ENCODE measurements around the gene HSD17B12. TPM values are rescaled to one million over a fixed set of nuclear protein-coding genes. Genes with fewer than 3 reads are reported as not detected.

HSD17B12 gene
- total RNA-seq, 1 donor from 2014 or later = 48.2 TPM

- Histone ChIP-seq H3K9me3 (no peaks in the 10 kb centered on the region), H3K27me3 (no peaks in the 10 kb centered on the region), H3K4me1 (no peaks in the 10 kb centered on the region), H3K4me3 (no peak overlapping the region), H3K36me3 (no peaks in the 10 kb centered on the region), H3K27ac (no peak overlapping the region)
- intact Hi-C loops (cut with DNase I) = no loop called here
- TF ChIP-seq, protein P1, sequence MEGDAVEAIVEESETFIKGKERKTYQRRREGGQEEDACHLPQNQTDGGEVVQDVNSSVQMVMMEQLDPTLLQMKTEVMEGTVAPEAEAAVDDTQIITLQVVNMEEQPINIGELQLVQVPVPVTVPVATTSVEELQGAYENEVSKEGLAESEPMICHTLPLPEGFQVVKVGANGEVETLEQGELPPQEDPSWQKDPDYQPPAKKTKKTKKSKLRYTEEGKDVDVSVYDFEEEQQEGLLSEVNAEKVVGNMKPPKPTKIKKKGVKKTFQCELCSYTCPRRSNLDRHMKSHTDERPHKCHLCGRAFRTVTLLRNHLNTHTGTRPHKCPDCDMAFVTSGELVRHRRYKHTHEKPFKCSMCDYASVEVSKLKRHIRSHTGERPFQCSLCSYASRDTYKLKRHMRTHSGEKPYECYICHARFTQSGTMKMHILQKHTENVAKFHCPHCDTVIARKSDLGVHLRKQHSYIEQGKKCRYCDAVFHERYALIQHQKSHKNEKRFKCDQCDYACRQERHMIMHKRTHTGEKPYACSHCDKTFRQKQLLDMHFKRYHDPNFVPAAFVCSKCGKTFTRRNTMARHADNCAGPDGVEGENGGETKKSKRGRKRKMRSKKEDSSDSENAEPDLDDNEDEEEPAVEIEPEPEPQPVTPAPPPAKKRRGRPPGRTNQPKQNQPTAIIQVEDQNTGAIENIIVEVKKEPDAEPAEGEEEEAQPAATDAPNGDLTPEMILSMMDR (IDR thresholded peaks at IDR 0.05) = no peak
- DNase-seq (ENCODE audit: low spot score in 2 of 2) = no peak
Measured at GRCh38 chr11:43694477-43694876, 13.9 kb downstream of the HSD17B12 start.

GRCh38 chr11:43697679-43698078, 17.1 kb downstream of the HSD17B12 start:
- H3K9me3 ChIP-seq = peaks cover 0 to 19% of the 10 kb centered on the region in 2 donors
- H3K4me1 ChIP-seq = no peaks in the 10 kb centered on the region
- no peaks in the 10 kb centered on the region for H3K27me3 ChIP-seq
- no peak for DNase-seq (ENCODE audit: low spot score in 2 of 2)
- TF ChIP-seq, protein P1 (IDR thresholded peaks at IDR 0.05) = no peak
- no peaks in the 10 kb centered on the region for H3K36me3 ChIP-seq
- intact Hi-C loops (cut with DNase I) = no loop called here
- H3K4me3 ChIP-seq = no peak overlapping the region
- H3K27ac ChIP-seq = no peak overlapping the region

- no peak for DNase-seq (ENCODE audit: low spot score in 2 of 2)
- Histone ChIP-seq H3K4me3 (no peak overlapping the region), H3K4me1 (no peaks in the 10 kb centered on the region), H3K9me3 (peaks cover 0 to 19% of the 10 kb centered on the region in 2 donors), H3K36me3 (no peaks in the 10 kb centered on the region), H3K27me3 (no peaks in the 10 kb centered on the region), H3K27ac (no peak overlapping the region)
- intact Hi-C loops (cut with DNase I) = no loop called here
- TF ChIP-seq, protein P1 (IDR thresholded peaks at IDR 0.05) = no peak
Measured at GRCh38 chr11:43699870-43700269, 19.3 kb downstream of the HSD17B12 start.

- DNase-seq (ENCODE audit: low spot score in 2 of 2) = no peak
- Histone ChIP-seq H3K36me3 (no peaks in the 10 kb centered on the region), H3K9me3 (peaks cover 0 to 8% of the 10 kb centered on the region in 2 donors), H3K27ac (no peak overlapping the region), H3K27me3 (no peaks in the 10 kb centered on the region), H3K4me3 (no peak overlapping the region), H3K4me1 (no peaks in the 10 kb centered on the region)
- intact Hi-C loops (cut with DNase I) = no loop called here
- TF ChIP-seq, protein P1 (IDR thresholded peaks at IDR 0.05) = no peak
Measured at GRCh38 chr11:43706631-43707030, 26.1 kb downstream of the HSD17B12 start.

GRCh38 chr11:43708776-43709175, 28.2 kb downstream of the HSD17B12 start:
- Histone ChIP-seq H3K36me3 (no peaks in the 10 kb centered on the region), H3K27me3 (no peaks in the 10 kb centered on the region), H3K27ac (no peak overlapping the region), H3K4me1 (no peaks in the 10 kb centered on the region), H3K9me3 (no peaks in the 10 kb centered on the region), H3K4me3 (no peak overlapping the region)
- DNase-seq (ENCODE audit: low spot score in 2 of 2) = no peak
- TF ChIP-seq, protein P1 (IDR thresholded peaks at IDR 0.05) = peak in 1 of 3 experiments; percentile 55
- intact Hi-C loops (cut with DNase I) = no loop called here

- intact Hi-C loops (cut with DNase I) = no loop called here
- DNase-seq (ENCODE audit: low spot score in 2 of 2) = no peak
- H3K4me1 ChIP-seq = no peaks in the 10 kb centered on the region
- TF ChIP-seq, protein P1 (IDR thresholded peaks at IDR 0.05) = no peak
- H3K9me3 ChIP-seq = no peaks in the 10 kb centered on the region
- H3K4me3 ChIP-seq = no peak overlapping the region
- no peak overlapping the region for H3K27ac ChIP-seq
- no peaks in the 10 kb centered on the region for H3K27me3 ChIP-seq
- H3K36me3 ChIP-seq = no peaks in the 10 kb centered on the region
Measured at GRCh38 chr11:43709689-43710088, 29.2 kb downstream of the HSD17B12 start.

Data from ascending aorta (tissue), 2 donors.